GM21381 (cell line): ENCODE results near the gene ZNF143.
"Not testable (repeated sequence)": the region's sequence is repeated elsewhere in the genome, so short reads cannot be mapped to it uniquely, and the experiment has no call there.

Experiments
- ATAC-seq: cut with Tn5 transposase; IDR thresholded peaks from one replicate; pipeline ENCODE4 v1.9.1; 2021; ENCODE audit warnings: mild to moderate bottlenecking, moderate library complexity; ENCODE audit not compliant: unreplicated experiment

Gene ZNF143

DNA sequence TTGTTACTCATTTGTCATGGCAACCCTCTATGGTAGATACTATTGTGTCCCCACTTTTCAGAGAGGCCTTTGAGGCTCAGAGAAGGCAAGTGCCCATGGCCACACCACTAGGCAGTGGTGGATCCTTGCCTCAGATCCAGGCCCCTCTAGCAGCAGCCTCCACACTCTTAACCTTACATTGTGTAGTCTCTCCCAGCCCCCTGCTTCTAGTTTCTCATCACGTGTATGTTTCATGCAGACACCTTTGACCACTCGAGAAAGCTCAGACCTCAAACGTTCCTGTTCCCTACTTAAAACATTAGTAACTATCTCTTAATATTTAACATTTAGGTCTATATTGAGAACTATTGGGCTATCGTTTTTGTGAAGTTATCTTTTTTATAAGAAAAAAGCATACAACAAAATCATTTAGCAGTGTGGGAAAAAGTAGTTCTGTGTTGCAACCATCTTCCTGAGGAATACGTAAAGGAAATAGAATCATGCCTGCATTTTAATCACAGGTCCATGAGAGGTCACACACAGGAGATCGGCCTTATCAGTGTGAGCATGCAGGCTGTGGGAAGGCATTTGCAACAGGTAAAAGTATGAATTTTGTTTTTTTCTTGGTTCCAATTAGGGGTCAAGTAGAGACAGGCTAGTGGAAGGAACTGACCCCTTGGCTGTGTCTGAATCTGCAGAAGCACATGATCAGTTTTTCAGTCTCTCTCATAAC, 35.1 kb downstream of the ZNF143 start:
- ATAC-seq: no peak

DNA sequence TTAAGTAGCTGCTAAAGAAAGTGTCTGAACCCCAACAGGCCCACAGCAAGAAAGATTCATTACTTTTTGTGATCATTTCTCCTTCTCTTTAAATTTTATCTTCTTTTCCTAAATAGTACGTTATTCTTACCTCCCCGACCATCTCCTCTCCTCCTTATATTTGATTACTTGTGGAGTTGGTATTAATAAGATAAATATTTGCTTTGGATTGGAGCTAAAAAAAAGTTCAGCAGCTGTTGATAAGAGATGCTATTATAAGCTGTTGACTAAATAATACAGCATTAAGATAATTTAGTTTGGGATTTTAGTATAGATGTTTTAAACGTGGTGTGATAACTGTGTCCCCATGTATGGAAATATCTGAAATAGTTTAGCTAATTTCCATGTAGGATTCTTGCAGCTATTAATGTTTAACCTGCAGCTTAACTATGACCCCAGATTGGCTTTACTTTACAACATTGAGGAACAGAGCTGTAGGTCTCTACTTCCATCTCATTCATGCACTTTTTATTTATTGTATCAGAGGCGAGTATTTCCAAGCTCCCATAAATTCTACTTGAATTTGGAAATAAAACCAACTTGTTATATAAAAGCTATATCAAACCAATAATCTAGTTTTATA, 37.8 kb downstream of the ZNF143 start:
- ATAC-seq: no peak

DNA sequence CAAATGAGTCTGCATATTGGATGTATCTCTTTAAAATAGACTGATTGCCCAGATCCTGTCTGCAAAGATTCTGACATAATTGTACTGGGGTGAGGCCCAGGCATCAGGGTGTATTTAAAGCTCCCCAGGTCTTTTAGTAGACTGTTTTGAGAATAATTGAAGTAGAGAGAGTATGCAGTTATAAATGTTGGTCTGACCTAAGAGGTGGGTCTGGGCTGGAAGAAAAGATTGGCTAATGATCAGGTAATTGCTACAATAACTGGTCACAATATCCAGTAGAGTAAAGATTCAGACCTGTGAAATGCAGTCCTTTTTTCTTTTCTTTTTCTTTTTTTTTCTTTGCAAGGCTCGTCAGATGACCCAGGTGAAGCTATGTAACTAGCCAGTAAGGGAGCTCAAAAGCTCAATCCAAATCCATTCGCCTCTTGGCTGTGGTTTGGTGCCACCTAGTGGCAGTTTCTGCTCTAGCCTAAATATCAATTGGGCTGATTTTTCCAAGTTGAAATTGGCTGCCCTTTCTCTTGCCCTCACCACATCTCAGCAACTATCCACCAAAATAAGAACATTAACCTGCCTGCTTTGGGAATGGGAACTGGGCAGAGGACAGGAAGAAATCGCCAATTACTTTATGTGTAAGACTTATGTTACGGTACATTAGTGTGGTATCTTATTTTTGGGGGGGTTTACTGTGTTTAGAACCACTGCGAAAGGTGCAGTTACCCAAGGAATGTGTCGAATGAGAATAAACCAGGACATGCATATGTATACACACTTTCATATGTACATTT, 45.9 kb downstream of the ZNF143 start:
- ATAC-seq: no peak

DNA sequence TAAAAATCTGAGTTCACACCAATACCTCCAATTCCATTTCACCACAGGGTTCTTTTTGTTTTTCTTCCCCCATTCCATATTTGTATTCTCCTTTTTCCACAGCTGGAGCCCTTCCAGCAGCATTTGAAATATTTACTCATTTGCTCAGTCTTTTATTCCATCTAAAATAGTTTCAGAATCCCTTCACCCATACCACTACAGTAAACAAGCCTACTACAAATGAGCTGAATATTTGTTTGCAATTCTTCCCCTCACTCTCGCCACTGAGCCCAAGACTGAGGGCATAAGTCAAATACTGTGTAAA, 46.4 kb downstream of the ZNF143 start:
- ATAC-seq: no peak

DNA sequence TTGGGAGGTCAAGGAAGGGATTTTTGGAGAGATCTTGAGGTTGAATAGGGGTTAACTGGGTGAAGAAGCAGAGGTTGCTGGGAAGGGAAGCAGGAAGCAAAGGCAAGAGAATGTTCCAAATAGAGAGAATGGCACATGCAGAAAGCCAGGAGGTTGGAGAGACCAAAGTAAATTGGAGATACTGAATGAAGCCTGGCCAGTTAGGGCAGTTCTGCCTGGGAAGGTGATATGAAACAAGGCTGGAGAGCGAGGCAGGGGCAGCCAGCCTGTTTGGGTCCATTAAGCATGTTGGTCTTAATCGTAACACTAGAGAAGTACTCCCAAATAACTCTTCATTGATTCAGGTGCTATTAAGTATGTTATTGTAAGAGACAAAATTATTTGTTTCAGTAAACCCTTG, 48.2 kb downstream of the ZNF143 start:
- ATAC-seq: no peak

DNA sequence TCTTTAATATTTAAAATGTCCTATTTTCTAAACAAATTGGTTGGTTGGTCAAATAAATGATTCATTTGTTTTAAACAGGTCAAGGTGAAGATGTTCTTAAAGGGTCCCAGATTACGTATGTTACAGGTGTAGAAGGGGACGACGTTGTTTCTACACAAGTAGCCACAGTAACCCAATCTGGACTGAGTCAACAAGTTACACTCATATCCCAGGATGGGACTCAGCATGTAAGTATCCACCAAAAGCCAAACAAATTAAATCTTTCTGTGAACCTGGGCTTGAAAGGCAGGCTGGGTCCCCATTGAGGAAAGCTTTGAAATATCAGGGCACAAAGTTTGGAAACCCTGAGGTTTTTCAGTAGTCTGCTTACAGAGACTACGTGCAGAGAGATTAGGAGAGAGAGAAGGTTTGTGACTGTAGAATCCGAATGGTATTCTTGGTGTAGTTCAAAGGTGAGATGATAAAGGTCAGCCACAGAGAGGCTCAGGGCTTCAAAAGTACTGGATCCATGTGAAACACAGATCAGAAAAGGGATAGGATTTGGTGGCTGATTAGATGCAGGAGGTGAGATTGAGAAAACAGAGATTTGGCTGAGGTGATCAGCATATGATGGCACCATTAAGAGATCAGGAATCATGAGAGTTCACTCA, 51.7 kb downstream of the ZNF143 start:
- ATAC-seq: no peak

DNA sequence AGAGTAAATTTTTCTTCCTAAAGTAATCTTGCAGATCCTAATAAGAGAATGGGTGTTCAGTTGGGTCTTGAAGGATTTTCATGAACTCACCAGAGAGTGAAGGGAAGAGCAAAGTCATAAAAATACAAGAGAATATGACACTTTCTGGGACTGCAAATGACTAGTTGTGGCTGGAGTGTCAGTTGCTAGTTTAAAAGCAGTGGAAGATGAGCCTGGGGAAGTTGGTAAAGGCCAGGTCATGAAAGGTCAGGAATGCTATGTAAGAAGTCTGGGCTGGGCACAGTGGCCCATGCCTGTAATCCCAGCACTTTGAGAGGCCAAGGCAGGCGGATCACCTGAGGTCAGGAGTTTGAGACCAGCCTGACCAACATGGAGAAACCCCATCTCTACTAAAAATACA, 53.8 kb downstream of the ZNF143 start:
- ATAC-seq: not testable (repeated sequence)

DNA sequence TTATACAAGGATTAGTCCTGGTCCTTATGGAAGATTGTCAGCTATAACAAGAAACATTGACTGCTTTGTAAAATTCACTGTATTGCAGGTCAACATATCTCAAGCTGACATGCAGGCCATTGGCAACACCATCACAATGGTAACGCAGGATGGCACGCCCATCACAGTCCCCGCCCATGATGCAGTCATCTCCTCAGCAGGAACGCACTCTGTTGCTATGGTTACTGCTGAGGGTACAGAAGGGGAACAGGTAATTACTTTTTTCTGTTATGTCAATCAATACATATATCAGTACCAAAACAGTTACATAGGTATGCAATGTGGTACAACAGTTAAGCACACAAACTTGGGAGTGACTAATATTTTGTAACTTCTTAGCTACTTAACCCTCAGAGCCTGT, 55.3 kb downstream of the ZNF143 start:
- ATAC-seq: no peak

DNA sequence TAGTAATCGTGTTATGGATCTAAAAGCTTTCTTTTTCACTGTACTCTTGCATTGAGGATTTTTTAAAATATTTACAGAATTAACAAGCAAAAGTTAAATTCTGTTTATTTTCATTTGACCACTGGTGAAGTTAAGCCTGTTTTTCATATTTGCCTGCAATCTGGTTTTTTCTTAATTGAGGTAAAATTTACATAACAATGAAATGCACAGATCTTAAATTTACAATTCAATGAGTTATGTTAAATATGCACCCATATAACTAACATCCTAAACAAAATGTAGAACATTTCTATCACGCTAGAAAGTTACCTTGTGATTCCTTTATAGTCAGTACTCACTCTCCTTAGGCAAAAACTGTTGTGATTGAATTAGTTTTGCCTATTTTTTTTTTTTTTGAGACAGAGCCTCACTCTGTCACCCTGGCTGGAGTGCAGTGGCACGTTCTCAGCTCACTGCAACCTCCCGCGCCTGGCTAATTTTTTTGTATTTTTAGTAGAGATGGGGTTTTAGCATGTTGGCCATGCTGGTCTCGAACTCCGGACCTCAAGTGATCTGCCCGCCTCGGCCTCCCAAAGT, 58.1 kb downstream of the ZNF143 start:
- ATAC-seq: no peak

DNA sequence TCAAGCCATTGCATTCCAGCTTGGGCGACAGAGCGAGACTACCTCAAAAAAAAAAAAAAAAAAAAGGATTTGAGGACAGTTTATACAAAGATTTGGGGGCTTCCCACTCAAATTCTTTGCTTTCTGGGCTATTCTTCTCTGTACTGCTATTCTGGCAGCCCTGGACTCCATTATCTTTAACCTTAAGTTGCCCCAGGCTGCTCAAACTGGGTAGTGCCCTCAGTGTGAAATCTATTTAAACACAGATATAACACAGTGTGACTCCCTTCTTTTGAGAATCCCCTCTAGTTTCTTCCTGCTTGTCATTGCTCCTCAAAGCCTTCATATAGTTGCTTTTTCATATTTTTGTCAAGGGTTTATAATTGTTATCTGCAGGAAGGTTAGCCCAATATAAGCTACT, 63.2 kb downstream of the ZNF143 start:
- ATAC-seq: no peak

DNA sequence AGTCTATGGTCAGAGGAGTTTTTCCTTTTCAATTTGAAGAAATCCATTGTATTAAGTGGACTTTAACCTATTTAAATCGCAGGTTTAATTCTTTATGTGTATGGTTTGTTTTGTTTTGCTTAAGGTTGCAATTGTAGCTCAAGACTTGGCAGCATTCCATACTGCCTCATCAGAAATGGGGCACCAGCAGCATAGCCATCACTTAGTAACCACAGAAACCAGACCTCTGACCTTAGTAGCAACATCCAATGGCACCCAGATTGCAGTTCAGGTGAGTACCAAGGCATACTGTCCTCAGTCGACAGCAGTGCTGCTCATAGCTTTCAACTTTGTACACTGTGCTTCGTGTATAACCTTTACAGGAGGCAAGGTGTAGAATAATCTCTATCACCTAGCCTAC, 64.3 kb downstream of the ZNF143 start:
- ATAC-seq: no peak

DNA sequence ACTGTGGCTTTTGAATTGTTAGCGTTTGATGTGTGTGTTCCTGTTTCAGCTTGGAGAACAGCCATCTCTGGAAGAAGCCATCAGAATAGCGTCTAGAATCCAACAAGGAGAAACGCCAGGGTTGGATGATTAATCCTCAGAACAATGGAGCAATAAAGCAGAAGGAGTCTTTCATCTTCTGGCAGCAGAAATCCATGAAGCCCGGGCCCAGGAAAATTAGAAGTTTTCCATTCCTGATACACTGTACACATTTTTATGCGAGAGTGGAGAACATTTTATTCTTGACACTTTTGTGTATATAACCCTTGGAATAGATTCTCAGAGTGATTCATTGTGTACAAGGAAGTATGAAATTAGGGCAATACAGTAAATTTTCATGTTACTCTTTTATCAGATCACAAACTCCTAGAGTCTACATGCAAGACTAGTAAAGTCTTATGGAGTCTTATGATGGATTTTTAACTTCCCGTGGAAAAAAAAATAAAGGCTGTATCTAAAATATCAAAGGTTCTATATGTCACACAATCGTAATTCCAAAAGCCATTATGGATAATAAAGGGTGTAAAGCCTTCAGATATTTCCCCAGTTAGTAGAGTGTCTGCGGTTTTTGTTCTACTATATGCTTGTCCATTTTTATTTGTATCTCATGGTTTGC, 66.8 kb downstream of the ZNF143 start:
- no peak for ATAC-seq

DNA sequence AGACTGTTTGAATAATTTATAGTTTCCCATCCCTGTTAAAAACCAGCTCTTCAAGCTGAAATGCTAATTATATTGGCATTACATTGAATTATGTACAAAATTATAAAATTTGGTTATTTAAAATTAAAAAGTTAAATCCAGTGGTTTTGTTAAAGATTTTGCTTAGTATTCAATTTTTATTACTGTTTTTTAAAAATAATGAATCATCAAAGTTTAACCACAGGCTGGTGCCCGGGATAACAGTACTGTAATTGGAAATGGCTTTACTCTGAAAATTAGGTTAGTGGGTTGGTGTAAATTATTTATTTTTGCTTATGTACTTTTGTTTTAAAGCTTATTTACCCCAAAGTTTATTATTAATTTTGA, 67.3 kb downstream of the ZNF143 start:
- ATAC-seq: no peak

DNA sequence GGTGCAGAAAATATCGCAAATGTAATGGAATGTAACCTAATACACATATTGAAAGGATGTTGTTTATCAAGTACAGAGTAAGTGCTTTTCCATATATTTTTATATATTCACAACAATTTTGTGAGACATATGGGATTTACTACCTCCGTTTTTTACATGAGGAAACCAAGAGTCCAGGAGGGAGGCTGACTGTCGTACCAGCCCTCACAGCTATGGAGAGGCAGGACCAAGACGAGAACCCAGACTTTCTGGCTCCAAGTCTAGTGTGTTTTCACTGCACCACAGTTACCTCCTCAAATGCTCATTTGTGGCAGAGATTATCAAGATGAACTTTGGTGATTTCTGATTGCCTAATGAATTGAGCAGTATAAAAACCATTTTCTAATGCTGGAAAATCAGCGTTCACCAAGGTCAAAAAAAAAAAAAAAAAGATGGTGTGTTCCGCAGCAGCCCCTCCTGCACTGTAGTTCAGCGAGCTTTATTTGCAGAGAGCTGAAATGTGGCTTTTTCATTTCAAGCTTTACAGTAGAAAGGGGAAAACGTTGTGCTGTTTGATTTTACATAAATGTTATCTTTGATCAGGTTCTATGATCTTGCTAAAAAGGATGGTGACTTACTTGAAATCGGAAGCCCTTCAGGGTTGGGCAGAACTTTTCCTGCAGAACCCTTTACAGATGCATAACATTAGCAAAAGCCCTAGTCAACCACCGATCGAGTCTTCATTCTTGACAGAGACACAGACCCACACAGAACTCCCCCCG, 67.9 kb downstream of the ZNF143 start:
- no peak for ATAC-seq

DNA sequence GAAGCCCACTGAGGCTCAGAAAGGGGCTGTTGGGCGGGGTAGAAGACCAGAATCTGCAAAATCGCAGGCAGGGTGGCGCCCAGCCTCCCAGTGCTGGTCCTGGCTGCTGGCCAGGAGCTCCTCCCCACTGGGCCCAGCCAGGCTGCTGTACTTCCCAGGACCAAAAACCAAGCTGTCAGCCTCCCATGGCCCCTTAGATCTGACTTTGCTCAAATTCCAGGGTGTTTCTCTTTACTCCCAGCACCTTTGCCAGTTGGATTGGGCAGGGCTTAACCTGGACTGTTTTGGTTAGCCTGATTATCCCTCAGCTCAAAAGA, 68.5 kb downstream of the ZNF143 start:
- ATAC-seq: no peak

DNA sequence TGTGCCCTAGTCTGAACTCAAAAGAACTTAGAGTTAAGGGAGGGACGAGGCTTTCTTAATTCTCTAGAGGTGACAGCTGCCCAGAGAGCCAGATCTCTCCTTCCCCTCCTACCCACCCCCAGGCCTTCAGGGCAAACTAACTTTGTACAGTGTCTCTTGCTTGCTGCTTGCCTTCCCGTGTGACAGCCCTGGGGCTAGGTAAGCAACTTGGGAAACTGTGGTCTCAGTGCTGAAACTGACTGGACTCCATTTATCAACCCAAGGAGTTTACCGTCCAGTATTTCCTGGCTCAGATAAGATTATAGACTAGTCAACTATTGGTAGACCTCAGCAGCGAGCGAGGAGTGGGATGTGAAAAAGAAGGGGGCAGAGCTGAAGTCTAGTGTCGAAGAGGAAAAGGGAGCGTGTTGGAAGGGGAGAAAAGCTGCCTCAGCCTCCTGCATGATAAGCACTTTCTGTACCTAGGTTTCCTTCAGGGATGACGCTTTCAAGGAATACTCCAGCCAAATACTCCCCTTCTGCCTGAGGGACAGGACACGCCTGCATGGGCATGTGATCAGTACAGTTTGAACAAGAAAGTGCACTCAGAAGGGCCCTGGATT, 69.3 kb downstream of the ZNF143 start:
- ATAC-seq: no peak

DNA sequence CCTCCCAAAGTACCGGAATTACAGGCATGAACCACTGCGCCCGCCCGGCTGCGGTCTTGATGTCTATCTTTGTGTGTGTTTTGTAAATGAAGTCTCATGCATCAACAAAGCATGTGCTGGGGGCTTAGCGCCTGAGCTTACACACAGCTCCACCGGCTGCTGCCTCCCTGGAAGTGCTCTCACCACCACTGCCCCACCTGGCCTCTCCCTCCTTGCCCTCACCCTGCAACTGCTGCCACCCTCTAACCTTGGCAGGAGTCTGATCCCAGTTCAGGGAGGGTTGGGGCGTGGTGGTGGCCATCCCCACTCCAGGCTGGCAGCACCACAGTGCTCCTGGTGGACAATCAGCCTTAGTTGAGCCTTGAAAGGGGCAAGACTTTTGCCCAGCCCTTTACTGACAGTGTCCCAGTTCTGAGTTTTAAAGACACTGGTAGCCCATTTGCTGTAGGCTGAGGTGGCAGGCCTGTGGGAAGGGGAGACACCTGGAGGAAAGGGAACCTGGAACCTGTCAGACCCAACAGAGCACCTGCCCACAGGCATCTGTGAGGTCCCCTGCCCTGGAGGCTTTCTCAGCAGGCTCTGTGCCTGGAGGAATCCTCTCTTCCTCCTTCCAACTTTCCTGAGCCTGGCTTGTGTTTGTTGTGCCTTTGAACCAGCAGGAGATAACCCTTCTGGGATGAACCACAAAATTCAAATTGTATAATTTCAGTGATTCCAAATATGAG, 70.3 kb downstream of the ZNF143 start:
- ATAC-seq: no peak

DNA sequence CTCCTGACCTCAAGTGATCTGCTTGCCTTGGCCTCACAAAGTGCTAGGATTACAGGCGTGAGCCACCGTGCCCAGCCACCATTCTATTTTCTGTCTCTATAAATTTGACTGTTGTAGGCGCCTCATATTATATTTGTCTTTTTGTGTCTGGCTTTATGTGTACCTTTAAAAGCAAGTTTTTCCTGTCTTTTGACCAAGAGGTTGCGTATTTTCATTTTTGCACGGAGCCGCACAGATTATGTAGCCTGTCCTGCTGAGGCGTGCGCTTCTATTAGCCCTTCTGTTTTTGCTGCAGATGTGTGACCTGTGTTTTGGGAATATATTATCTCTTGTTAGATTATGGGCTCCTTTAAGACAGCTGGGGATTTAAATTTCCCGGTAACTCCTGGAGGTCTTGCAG, 72.2 kb downstream of the ZNF143 start:
- no peak for ATAC-seq

DNA sequence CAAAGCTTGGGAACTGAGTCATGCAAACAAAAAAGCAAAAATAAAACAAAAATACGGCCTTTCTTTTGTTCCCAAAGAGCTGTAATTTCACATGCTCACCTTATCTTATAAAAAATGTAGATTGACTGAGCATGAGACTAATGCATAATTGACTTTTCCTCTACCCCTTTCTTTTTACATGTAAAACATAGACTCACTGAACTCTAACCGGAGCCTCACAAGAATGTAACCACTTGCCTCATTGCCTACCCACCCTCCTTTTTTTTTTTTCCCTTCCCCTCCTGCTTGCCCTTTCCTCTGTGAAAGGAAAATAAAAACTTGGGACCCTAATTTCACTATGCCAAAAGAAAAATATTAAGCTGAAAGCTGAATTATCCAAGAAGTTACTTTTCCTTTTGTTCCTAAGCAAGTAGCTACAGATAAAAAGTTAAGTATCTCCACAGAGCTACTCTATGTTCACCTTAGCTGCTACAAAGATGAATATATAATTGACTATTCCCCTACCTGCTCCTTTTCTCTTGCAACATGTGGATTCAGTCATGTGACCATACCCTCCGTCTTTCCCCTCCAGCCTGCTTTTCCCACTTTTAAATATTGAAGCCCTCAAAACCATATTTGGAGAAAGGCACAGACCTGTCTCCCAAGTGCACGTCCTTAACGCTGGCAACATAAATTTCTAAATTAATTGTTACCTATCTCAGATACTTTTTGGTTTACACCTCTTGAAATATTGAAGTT, 73.1 kb downstream of the ZNF143 start:
- ATAC-seq: no peak
